ENCODE measurements around the gene HSPA12B.

The HSPA12B gene

GRCh38 chr20:3766422-3767109 is 34.1 kb downstream of the HSPA12B start:
- no peaks in the 10 kb centered on the region for H3K27me3 ChIP-seq (ENCODE audit: insufficient read depth, poor library complexity, severe bottlenecking)
- ATAC-seq (ENCODE audit: low read depth) (no peak), DNase-seq (ENCODE audit: low spot score) (no peak)
- H3K9me3 ChIP-seq (ENCODE audit: severe bottlenecking): no peaks in the 10 kb centered on the region
- 0 out of 2 replicates have a peak, but pooled peaks cover 2% of the 10 kb centered on the region for H3K36me3 ChIP-seq (ENCODE audit: low read depth)
- peaks cover 5% of the 10 kb centered on the region for H3K4me1 ChIP-seq (ENCODE audit: insufficient read depth, poor library complexity, severe bottlenecking)
- TF ChIP-seq CTCF (IDR thresholded peaks at IDR 0.05; ENCODE audit: poor library complexity, severe bottlenecking): no peak
- H3K27ac ChIP-seq (ENCODE audit: poor library complexity, severe bottlenecking): peak overlapping the region; percentile 19
- peak overlapping the region; percentile 65 for H3K4me3 ChIP-seq (ENCODE audit: severe bottlenecking)

- TF ChIP-seq CTCF (IDR thresholded peaks at IDR 0.05; ENCODE audit: poor library complexity, severe bottlenecking): no peak
- no peaks in the 10 kb centered on the region for H3K27me3 ChIP-seq (ENCODE audit: insufficient read depth, poor library complexity, severe bottlenecking)
- peak overlapping the region; percentile 19 for H3K27ac ChIP-seq (ENCODE audit: poor library complexity, severe bottlenecking)
- no peaks in the 10 kb centered on the region for H3K9me3 ChIP-seq (ENCODE audit: severe bottlenecking)
- H3K36me3 ChIP-seq (ENCODE audit: low read depth): no peaks in the 10 kb centered on the region
- H3K4me3 ChIP-seq (ENCODE audit: severe bottlenecking): peak overlapping the region; percentile 65
- DNase-seq (ENCODE audit: low spot score) (no peak), ATAC-seq (ENCODE audit: low read depth) (no peak)
- peaks cover 5% of the 10 kb centered on the region for H3K4me1 ChIP-seq (ENCODE audit: insufficient read depth, poor library complexity, severe bottlenecking)
Observed at GRCh38 chr20:3767110-3767426, 34.6 kb downstream of the HSPA12B start.

- DNase-seq (ENCODE audit: low spot score): peak; percentile 99
- no peak for TF ChIP-seq CTCF (IDR thresholded peaks at IDR 0.05; ENCODE audit: poor library complexity, severe bottlenecking)
- Histone ChIP-seq H3K4me3 (ENCODE audit: severe bottlenecking) (peak within 1 kb of the TSS; percentile 65), H3K9me3 (ENCODE audit: severe bottlenecking) (no peaks in the 10 kb centered on the region), H3K4me1 (ENCODE audit: insufficient read depth, poor library complexity, severe bottlenecking) (peaks cover 5% of the 10 kb centered on the region), H3K27me3 (ENCODE audit: insufficient read depth, poor library complexity, severe bottlenecking) (no peaks in the 10 kb centered on the region), H3K36me3 (ENCODE audit: low read depth) (no peaks in the 10 kb centered on the region), H3K27ac (ENCODE audit: poor library complexity, severe bottlenecking) (peak within 1 kb of the TSS; percentile 51)
- ATAC-seq (ENCODE audit: low read depth): peak; percentile 91
Observed at GRCh38 chr20:3767427-3768341, 35.2 kb downstream of the HSPA12B start, which contains the start of gene ADISSP. ADISSP (minus strand) TSS chr20:3767753; CDS start chr20:3760100, 7,653 bp downstream.

GRCh38 chr20:3768342-3769130 is 36.1 kb downstream of the HSPA12B start:
- peak overlapping the region; percentile 65 for H3K4me3 ChIP-seq (ENCODE audit: severe bottlenecking)
- peak; percentile 53 for ATAC-seq (ENCODE audit: low read depth)
- peak; percentile 78 for DNase-seq (ENCODE audit: low spot score)
- no peaks in the 10 kb centered on the region for H3K36me3 ChIP-seq (ENCODE audit: low read depth)
- peaks cover 5% of the 10 kb centered on the region for H3K4me1 ChIP-seq (ENCODE audit: insufficient read depth, poor library complexity, severe bottlenecking)
- peak overlapping the region; percentile 51 for H3K27ac ChIP-seq (ENCODE audit: poor library complexity, severe bottlenecking)
- peak; percentile 68 for TF ChIP-seq CTCF (IDR thresholded peaks at IDR 0.05; ENCODE audit: poor library complexity, severe bottlenecking)
- no peaks in the 10 kb centered on the region for H3K9me3 ChIP-seq (ENCODE audit: severe bottlenecking)
- no peaks in the 10 kb centered on the region for H3K27me3 ChIP-seq (ENCODE audit: insufficient read depth, poor library complexity, severe bottlenecking)

All from RWPE2 (cell line).